GM23248 (cell line): ENCODE results near the gene KLF15.

Source experiments
- EZH2 ChIP-seq: fragments of 200-600 bp; sonication (generic); IDR thresholded peaks from 2 replicates; pipeline ENCODE4 v1.6.1; 2018; ENCODE audit warnings: antibody characterized with exemption, mild to moderate bottlenecking; ENCODE audit not compliant: insufficient read depth, poor library complexity, severe bottlenecking
- EZH2phosphoT487 ChIP-seq: fragments of 200-600 bp; sonication (generic); IDR thresholded peaks from 2 replicates; pipeline ENCODE4 v1.6.1; 2018; ENCODE audit warnings: antibody characterized with exemption, moderate library complexity, mild to moderate bottlenecking, low read depth; ENCODE audit not compliant: insufficient read depth

GRCh38 chr3:126353694-126354321 is 3.4 kb downstream of the KLF15 start:
- TF ChIP-seq EZH2 (no peak), EZH2phosphoT487 (no peak)
